Erythroblast (primary cell): ENCODE results near the gene PCNT.

Experiments used
- GATA1 ChIP-seq: IDR thresholded peaks from 2 replicates; pipeline ENCODE4 v1.6.1; 2011; ENCODE audit warnings: low read depth, mild to moderate bottlenecking, control low read depth, low read length, moderate library complexity
- POLR2A ChIP-seq: IDR thresholded peaks from 2 replicates; pipeline ENCODE4 v1.6.1; 2011; ENCODE audit warnings: mild to moderate bottlenecking, low read length

GRCh38 chr21:46379105-46379504 is 55.1 kb downstream of the PCNT start:
- TF ChIP-seq POLR2A (no peak), GATA1 (no peak)
